ENCODE measurements around the gene POR. TPM values are rescaled to one million over a fixed set of nuclear protein-coding genes. Genes with fewer than 3 reads are reported as not detected.

POR gene
- total and polyA plus RNA-seq, 2 of the 13 experiments (the other 11 are each of a cell fraction or from before 2014, with no cell fraction given): 145 to 266 TPM

GRCh38 chr7:75905785-75906604, 9.0 kb upstream of the POR start (continued):
- TF ChIP-seq NR1H2 (CRISPR knock-in tag; IDR thresholded peaks at IDR 0.05; ENCODE audit: borderline replicate concordance, low read depth): no peak
- TF ChIP-seq EZH2 (conservative IDR thresholded peaks at IDR 0.05; ENCODE audit: low read depth, low read length): no peak
- TF ChIP-seq ZNF615 (CRISPR knock-in tag; IDR thresholded peaks at IDR 0.05; ENCODE audit: borderline replicate concordance): no peak; the same call in 1 of the 2 replicates
- TF ChIP-seq ZNF687 (CRISPR knock-in tag; IDR thresholded peaks at IDR 0.05): peak; percentile 93
- TF ChIP-seq RFX5 (IDR thresholded peaks at IDR 0.05; ENCODE audit: low read depth, low read length): peak; percentile 28; the same call in 1 of the 2 replicates
- TF ChIP-seq SKIL (CRISPR knock-in tag; IDR thresholded peaks at IDR 0.05; ENCODE audit: borderline replicate concordance): peak; percentile 65; the same call in 1 of the 2 replicates
- peak; percentile 47 for TF ChIP-seq SRSF1 (optimal IDR thresholded peaks at IDR 0.05; ENCODE audit: low read depth, low read length)
- peak; percentile 14; the same call in 1 of the 2 replicates for TF ChIP-seq TBX3 (IDR thresholded peaks at IDR 0.05; ENCODE audit: borderline replicate concordance)
- TF ChIP-seq CEBPG (CRISPR knock-in tag; IDR thresholded peaks at IDR 0.05): peak; percentile 95
- TF ChIP-seq ZNF614 (CRISPR knock-in tag; IDR thresholded peaks at IDR 0.05; ENCODE audit: borderline replicate concordance): peak; percentile 81; the same call in 1 of the 2 replicates
- TF ChIP-seq ZNF674 (CRISPR knock-in tag; IDR thresholded peaks at IDR 0.05; ENCODE audit: low read depth): no peak
- TF ChIP-seq MEIS1 (CRISPR knock-in tag; IDR thresholded peaks at IDR 0.05; ENCODE audit: borderline replicate concordance): peak; percentile 91; the same call in 1 of the 2 replicates
- no peak for TF ChIP-seq SMAD9 (CRISPR knock-in tag; IDR thresholded peaks at IDR 0.05)
- peak; percentile 73 for TF ChIP-seq ZFP91 (CRISPR knock-in tag; IDR thresholded peaks at IDR 0.05; ENCODE audit: borderline replicate concordance)
- TF ChIP-seq ZKSCAN8 (CRISPR knock-in tag; IDR thresholded peaks at IDR 0.05; ENCODE audit: borderline replicate concordance): peak; percentile 65; the same call in 1 of the 2 replicates
- no peak for TF ChIP-seq ZNF737 (CRISPR knock-in tag; IDR thresholded peaks at IDR 0.05; ENCODE audit: borderline replicate concordance)
- TF ChIP-seq ZNF564 (CRISPR knock-in tag; IDR thresholded peaks at IDR 0.05): peak; percentile 90
- peak; percentile 77 for TF ChIP-seq KDM6A (CRISPR knock-in tag; IDR thresholded peaks at IDR 0.05; ENCODE audit: low read depth)
- no peak; the same call in 1 of the 2 replicates for TF ChIP-seq ZNF703 (CRISPR knock-in tag; IDR thresholded peaks at IDR 0.05; ENCODE audit: borderline replicate concordance)
- peak; percentile 61 for TF ChIP-seq ATF1 (CRISPR knock-in tag; IDR thresholded peaks at IDR 0.05)
- TF ChIP-seq ZEB1 (IDR thresholded peaks at IDR 0.05; ENCODE audit: insufficient replicate concordance, low read depth): peak; percentile 76
- TF ChIP-seq KAT7 (CRISPR knock-in tag; IDR thresholded peaks at IDR 0.05; ENCODE audit: borderline replicate concordance): peak; percentile 49; the same call in 1 of the 2 replicates
